K562 (cell line): ENCODE measurements around the gene ZSCAN32. TPM values are rescaled to one million over a fixed set of nuclear protein-coding genes. Genes with fewer than 3 reads are reported as not detected.
A peak's percentile ranks its signal among the peaks of the same experiment; 100 is the strongest.

Experiments used
- CC2D1A ChIP-seq: fragments of 450-650 bp; IDR thresholded peaks from 2 replicates; pipeline ENCODE4 v1.6.1; 2017; ENCODE audit warnings: mild to moderate bottlenecking
- CCNT2 ChIP-seq: IDR thresholded peaks from 2 replicates; pipeline ENCODE4 v1.6.1; 2011; ENCODE audit warnings: borderline replicate concordance, low read depth, mild to moderate bottlenecking, moderate library complexity, mixed read lengths, low read length; ENCODE audit not compliant: insufficient read length; ENCODE audit errors: extremely low read depth
- CTBP1 ChIP-seq: fragments of 450-650 bp; IDR thresholded peaks from 2 replicates; pipeline ENCODE4 v1.6.1; 2016; ENCODE audit warnings: borderline replicate concordance
- GATA2 ChIP-seq: sonication (generic); formaldehyde crosslinking; IDR thresholded peaks from 2 replicates; pipeline ENCODE4 v1.4.0; 2020; ENCODE audit warnings: mild to moderate bottlenecking, missing genetic modification reagents
- JUND ChIP-seq, 2 experiments: IDR thresholded peaks; 2 replicates in 1 of 2; 3 replicates in 1 of 2; pipeline ENCODE4 v1.6.1; 2011; ENCODE audit warnings: borderline replicate concordance in 2 of 2, low read depth in 2 of 2, low read length in 2 of 2, improper control_type of control experiment in 1 of 2, missing biosample characterization in 1 of 2, missing genetic modification characterization in 1 of 2, missing genetic modification reagents in 1 of 2
- KLF16 ChIP-seq: IDR thresholded peaks from 2 replicates; pipeline ENCODE4 v1.6.1; 2016; ENCODE audit warnings: antibody characterized with exemption
- L3MBTL2 ChIP-seq: fragments of 450-650 bp; IDR thresholded peaks from 2 replicates; pipeline ENCODE4 v1.6.1; 2016; ENCODE audit warnings: mild to moderate bottlenecking, moderate library complexity
- LEF1 ChIP-seq: fragments of 450-650 bp; IDR thresholded peaks from 2 replicates; pipeline ENCODE4 v1.6.1; 2016; ENCODE audit warnings: mild to moderate bottlenecking
- MLLT1 ChIP-seq, 2 experiments: fragments of 450-650 bp; IDR thresholded peaks; 2 replicates each; pipeline ENCODE4 v1.6.1; 2016
- NR1H2 ChIP-seq: sonication (generic); formaldehyde crosslinking; IDR thresholded peaks from 2 replicates; pipeline ENCODE4 v1.4.0; 2020; ENCODE audit warnings: mild to moderate bottlenecking, missing genetic modification reagents
- PRPF4 ChIP-seq: fragments of 200-400 bp; formaldehyde crosslinking; IDR thresholded peaks from one replicate; pipeline ENCODE4 v1.6.1; 2017; ENCODE audit warnings: low read length, low read depth, mild to moderate bottlenecking; ENCODE audit not compliant: insufficient read depth, poor library complexity, severe bottlenecking
- RFX1 ChIP-seq: fragments of 450-650 bp; IDR thresholded peaks from 2 replicates; pipeline ENCODE4 v1.6.1; 2016; ENCODE audit warnings: mild to moderate bottlenecking, moderate library complexity
- SMARCA4 ChIP-seq: fragments of 450-650 bp; IDR thresholded peaks from 2 replicates; pipeline ENCODE4 v1.6.1; 2016
- TEAD4 ChIP-seq, 2 experiments: sonication (generic) in 1 of 2; formaldehyde crosslinking in 1 of 2; IDR thresholded peaks; 2 replicates each; pipeline versions ENCODE4 v1.6.1 to v1.8.0; 2012 to 2022; ENCODE audit warnings: borderline replicate concordance in 1 of 2, inconsistent platforms in 1 of 2, low read length in 1 of 2, mild to moderate bottlenecking in 1 of 2, missing genetic modification reagents in 1 of 2
- ZBTB2 ChIP-seq: fragments of 450-650 bp; IDR thresholded peaks from 2 replicates; pipeline ENCODE4 v1.6.1; 2016; ENCODE audit warnings: antibody characterized with exemption
- ZEB2 ChIP-seq: fragments of 450-650 bp; IDR thresholded peaks from 2 replicates; pipeline ENCODE4 v1.6.1; 2016
- ZNF347 ChIP-seq: fragments of 450-650 bp; formaldehyde crosslinking; IDR thresholded peaks from 2 replicates; pipeline ENCODE4 v1.4.0; 2020; ENCODE audit warnings: low read depth, mild to moderate bottlenecking, moderate library complexity
- polyA plus RNA-seq, 8 experiments: library from polyadenylated mRNA; depleted of rRNA in 4 of 8; stranded (reverse) in 5 of 8; unstranded in 3 of 8; fragments of >200 nt; fragmentation: Nextera tagmentation in 2 of 8; fragmentation: Illumina TruSeq in 1 of 8; extraction: Ambion mirVana in 2 of 8; extraction: Trizol in 1 of 8; gene quantifications; 2 replicates each; pipeline versions ENCODE4 v1.2.1 to v1.2.3, GENCODE V29; 2011 to 2014; ENCODE audit warnings: inconsistent platforms in 1 of 8, missing spikeins in 1 of 8
- total RNA-seq, 7 experiments: library from RNA; depleted of rRNA in 6 of 7; stranded (reverse); fragments of >200 nt in 6 of 7; fragmentation: Illumina TruSeq in 2 of 7; extraction: Trizol in 2 of 7; gene quantifications; 2 replicates each; pipeline versions ENCODE4 v1.2.1 to v1.2.3, GENCODE V29; 2011 to 2021; ENCODE audit warnings: low replicate concordance in 1 of 7
- TF ChIP-seq, protein P1 (sequence below): fragments of 450-650 bp; IDR thresholded peaks from 2 replicates; pipeline ENCODE4 v1.6.1; 2016
- TF ChIP-seq, protein P2 (sequence below), 3 experiments: fragments of 200-800 bp in 1 of 3; sonication (Bioruptor generic) in 1 of 3; sonication (generic) in 1 of 3; formaldehyde crosslinking in 1 of 3; IDR thresholded peaks; 2 replicates each; pipeline versions ENCODE4 v1.6.1 to v1.8.0; 2016 to 2022; ENCODE audit warnings: mild to moderate bottlenecking in 2 of 3, missing compliant biosample characterization in 2 of 3, missing genetic modification characterization in 2 of 3, missing genetic modification reagents in 1 of 3

ZSCAN32 gene
- total and polyA plus RNA-seq, 9 of the 15 experiments (the other 6 are each of a cell fraction or from before 2014, with no cell fraction given) = 16.0 to 29.4 (median 19.2) TPM

DNA sequence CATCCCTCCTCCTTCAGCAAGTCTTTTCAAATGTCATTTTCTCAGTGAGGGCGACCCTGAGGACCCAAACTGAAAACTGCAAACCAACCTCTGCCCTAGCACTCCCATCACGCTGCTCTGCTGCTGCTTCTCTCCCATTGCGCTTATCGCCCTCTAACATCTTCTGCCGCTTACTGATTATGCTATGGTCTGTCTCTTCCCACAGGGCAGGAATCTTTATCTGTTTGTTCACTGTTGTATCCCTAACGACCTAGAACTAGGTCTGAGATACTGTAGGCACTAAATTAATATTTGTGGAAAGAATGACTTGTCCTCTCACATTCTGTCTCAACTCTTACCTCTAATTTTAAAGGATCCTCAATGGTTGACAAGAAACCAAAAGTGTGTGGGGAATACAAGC is 12.5 kb downstream of the ZSCAN32 start (continued):
- peak; percentile 92 for TF ChIP-seq TEAD4 (IDR thresholded peaks at IDR 0.05; ENCODE audit: low read length)
- no peak for TF ChIP-seq TEAD4 (CRISPR knock-in tag; IDR thresholded peaks at IDR 0.05; ENCODE audit: borderline replicate concordance)
- TF ChIP-seq ZNF347 (CRISPR knock-in tag) = no peak
- TF ChIP-seq, protein P1, sequence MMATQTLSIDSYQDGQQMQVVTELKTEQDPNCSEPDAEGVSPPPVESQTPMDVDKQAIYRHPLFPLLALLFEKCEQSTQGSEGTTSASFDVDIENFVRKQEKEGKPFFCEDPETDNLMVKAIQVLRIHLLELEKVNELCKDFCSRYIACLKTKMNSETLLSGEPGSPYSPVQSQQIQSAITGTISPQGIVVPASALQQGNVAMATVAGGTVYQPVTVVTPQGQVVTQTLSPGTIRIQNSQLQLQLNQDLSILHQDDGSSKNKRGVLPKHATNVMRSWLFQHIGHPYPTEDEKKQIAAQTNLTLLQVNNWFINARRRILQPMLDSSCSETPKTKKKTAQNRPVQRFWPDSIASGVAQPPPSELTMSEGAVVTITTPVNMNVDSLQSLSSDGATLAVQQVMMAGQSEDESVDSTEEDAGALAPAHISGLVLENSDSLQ = 0 out of 2 replicates have a peak, but pooled peaks have one; percentile 22
- peak; percentile 83; the same call in 1 of the 2 replicates for TF ChIP-seq CTBP1
- TF ChIP-seq CC2D1A = peak; percentile 38; the same call in 1 of the 2 replicates
- 0 out of 2 replicates have a peak, but pooled peaks have one; percentile 23 for TF ChIP-seq ZBTB2
- peak; percentile 83 for TF ChIP-seq KLF16
- TF ChIP-seq RFX1 = peak; percentile 68
- peak; percentile 52; the same call in 1 of the 2 replicates for TF ChIP-seq ZEB2
- peak; percentile 83 for TF ChIP-seq JUND (IDR thresholded peaks at IDR 0.05; ENCODE audit: borderline replicate concordance, low read depth, low read length)
- peak; percentile 45; the same call in 1 of the 3 replicates for TF ChIP-seq JUND (tag; IDR thresholded peaks at IDR 0.05; ENCODE audit: borderline replicate concordance, low read depth, low read length)
- TF ChIP-seq L3MBTL2 = peak; percentile 42
- peak; percentile 87 for TF ChIP-seq LEF1
- 0 out of 4 replicates have a peak, but pooled peaks of 1 of the 2 experiments have one; percentile 32 for TF ChIP-seq MLLT1 (IDR thresholded peaks at IDR 0.05)
- TF ChIP-seq PRPF4 = no peak
- TF ChIP-seq NR1H2 = no peak
- peak; percentile 61 for TF ChIP-seq GATA2 (CRISPR knock-in tag)
- TF ChIP-seq SMARCA4 = peak; percentile 96
- TF ChIP-seq, protein P2, sequence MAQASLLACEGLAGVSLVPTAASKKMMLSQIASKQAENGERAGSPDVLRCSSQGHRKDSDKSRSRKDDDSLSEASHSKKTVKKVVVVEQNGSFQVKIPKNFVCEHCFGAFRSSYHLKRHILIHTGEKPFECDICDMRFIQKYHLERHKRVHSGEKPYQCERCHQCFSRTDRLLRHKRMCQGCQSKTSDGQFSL (CRISPR knock-in tag; IDR thresholded peaks at IDR 0.05) = no peak
- TF ChIP-seq, protein P2 (tag; IDR thresholded peaks at IDR 0.05) = no peak
- TF ChIP-seq CCNT2 = peak; percentile 46
- TF ChIP-seq, all 486 proteins: peak for 75
